Pericardium fibroblast (primary cell): ENCODE results near the gene HPDL. TPM values are rescaled to one million over a fixed set of nuclear protein-coding genes. Genes with fewer than 3 reads are reported as not detected.

Experiments
- total RNA-seq: library from RNA; depleted of rRNA; stranded (reverse); fragments of >200 nt; gene quantifications from 2 replicates; pipeline ENCODE4 v1.2.3, GENCODE V29; 2015

Gene HPDL
- total RNA-seq: 0.12 and 2.8 TPM in 2 replicates

DNA sequence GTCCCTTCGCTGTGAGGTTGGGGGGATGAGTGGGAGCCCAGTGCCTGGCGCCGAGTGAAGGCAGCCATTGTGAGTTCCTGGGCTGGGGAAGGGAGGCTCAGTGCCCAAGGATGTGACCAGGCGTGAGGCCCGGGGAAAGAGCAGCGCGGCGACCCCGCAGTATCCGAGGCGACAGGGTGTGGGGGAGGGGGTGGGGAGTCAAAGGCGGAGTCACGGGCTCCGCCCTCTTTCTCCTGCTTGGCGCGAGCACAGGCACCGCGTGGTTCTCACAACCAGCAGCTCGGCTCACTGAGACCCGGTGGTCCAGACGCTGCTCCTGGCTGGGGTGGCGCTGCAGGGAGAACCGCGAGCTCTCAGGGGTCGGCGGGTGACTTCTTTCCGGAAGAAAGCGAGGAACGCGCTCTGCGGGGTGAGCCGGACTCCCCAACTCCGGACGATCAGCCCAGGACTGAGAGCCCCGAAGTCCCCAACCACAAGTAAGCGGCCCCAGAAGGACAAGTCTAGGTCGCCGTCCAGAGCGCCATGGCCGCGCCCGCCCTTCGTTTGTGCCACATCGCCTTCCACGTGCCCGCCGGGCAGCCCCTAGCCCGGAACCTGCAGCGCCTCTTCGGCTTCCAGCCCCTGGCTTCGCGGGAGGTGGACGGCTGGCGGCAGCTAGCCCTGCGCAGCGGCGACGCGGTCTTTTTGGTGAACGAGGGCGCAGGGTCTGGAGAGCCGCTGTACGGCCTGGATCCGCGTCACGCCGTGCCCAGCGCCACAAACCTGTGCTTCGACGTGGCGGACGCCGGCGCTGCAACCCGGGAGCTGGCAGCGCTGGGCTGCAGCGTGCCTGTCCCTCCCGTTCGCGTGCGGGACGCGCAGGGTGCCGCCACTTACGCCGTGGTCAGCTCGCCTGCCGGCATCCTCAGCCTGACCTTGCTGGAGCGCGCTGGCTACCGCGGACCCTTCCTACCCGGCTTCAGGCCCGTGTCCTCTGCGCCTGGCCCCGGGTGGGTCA, at the start of gene HPDL:
TSS of gene HPDL (plus strand) at position 269 of the 997 bp plus-strand sequence. CDS start at position 523, 254 bp downstream.

DNA sequence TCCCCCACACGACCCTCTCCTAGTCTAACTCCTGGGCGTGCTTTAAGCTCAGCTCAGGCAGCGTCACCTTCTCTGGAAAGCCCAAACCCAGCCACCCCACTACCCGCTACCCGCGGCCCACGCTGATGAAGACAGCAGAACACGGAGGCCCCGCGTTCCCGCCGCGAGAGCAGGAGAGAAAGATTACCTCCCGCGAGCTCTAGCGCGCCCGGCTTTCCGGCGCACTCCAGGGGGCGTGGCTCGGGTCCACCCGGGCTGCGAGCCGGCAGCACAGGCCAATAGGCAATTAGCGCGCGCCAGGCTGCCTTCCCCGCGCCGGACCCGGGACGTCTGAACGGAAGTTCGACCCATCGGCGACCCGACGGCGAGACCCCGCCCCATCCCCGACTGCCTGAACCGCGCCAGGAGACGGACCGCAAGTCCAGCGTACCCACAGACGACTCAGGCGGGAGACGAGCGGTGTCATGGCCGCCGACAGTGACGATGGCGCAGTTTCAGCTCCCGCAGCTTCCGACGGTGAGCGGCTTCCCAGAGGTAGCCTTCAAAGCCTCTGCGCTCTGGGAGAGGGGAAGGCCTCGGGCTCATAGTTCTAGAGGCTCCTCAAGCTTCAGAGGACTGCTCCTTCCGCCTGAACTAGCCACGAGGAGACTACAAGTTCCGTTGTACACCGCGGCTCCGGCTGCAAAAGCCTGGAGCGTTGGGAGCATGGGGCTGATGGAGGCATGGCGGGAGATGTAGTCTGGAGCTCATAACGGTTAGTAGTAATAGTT, 13.3 kb downstream of the HPDL start, which contains the start of the genes MUTYH and TOE1:
TSS of gene MUTYH (minus strand) at position 652 of the 770 bp plus-strand sequence. CDS start 5,935 bp downstream, outside the sequence.
TSS of gene TOE1 (plus strand) at position 382 of the 770 bp plus-strand sequence. CDS start at position 465, 83 bp downstream.

Other genes starting within 250 kb of the HPDL start
- gene ZSWIM5, start 120.3 kb upstream of the HPDL start, total RNA-seq: under 0.01 TPM in 1 of 2 replicates, not detected in the other
- gene TOE1, start 13.3 kb downstream of the HPDL start, total RNA-seq: 5.0 and 7.5 TPM in 2 replicates
- gene MUTYH, start 13.5 kb downstream of the HPDL start, total RNA-seq: 9.7 and 14.9 TPM in 2 replicates
- gene TESK2, start 164.3 kb downstream of the HPDL start, total RNA-seq: 2.2 and 2.3 TPM in 2 replicates
- 1.1 and 2.2 TPM in 2 replicates for gene CCDC163, start 173.2 kb downstream of the HPDL start, total RNA-seq
- gene MMACHC, start 173.4 kb downstream of the HPDL start, total RNA-seq: 2.4 and 6.8 TPM in 2 replicates
- gene PRDX1, start 195.0 kb downstream of the HPDL start, total RNA-seq: 318 and 441 TPM in 2 replicates
- 75.2 and 103 TPM in 2 replicates for gene AKR1A1, start 223.9 kb downstream of the HPDL start, total RNA-seq